Measurements from ENCODE around the gene NKG7.

DNA sequence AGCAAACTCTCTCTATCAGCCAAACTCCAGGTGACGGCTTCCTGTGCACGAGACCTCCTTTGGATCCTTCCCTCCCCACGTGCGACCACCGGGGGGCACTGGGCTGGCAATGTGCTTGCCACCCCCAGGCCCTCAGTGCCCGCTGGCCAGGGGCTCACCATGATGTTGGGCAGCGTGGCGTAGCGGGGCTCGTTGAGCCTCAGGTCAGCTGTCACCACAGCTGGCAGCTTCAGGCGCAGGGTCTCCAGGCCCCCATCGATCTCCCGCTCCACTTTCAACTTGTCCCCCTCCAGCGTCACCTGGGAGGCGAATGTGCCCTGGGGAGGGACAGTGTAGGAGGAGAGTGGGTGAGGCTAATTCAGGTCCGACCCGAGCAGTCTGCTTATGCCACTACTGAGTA, 25.7 kb downstream of the NKG7 start:
- TF ChIP-seq, protein P1, sequence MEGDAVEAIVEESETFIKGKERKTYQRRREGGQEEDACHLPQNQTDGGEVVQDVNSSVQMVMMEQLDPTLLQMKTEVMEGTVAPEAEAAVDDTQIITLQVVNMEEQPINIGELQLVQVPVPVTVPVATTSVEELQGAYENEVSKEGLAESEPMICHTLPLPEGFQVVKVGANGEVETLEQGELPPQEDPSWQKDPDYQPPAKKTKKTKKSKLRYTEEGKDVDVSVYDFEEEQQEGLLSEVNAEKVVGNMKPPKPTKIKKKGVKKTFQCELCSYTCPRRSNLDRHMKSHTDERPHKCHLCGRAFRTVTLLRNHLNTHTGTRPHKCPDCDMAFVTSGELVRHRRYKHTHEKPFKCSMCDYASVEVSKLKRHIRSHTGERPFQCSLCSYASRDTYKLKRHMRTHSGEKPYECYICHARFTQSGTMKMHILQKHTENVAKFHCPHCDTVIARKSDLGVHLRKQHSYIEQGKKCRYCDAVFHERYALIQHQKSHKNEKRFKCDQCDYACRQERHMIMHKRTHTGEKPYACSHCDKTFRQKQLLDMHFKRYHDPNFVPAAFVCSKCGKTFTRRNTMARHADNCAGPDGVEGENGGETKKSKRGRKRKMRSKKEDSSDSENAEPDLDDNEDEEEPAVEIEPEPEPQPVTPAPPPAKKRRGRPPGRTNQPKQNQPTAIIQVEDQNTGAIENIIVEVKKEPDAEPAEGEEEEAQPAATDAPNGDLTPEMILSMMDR (IDR thresholded peaks at IDR 0.05): no peak
- no peak for TF ChIP-seq POLR2A (IDR thresholded peaks at IDR 0.05)

All from body of pancreas (tissue), 4 donors.